A673 (cell line): Measurements from ENCODE around the gene TNFSF15.

Experiments used
- CTCF ChIP-seq: fragments of 300-800, 200-600 bp; sonication (generic); conservative IDR thresholded peaks from 2 replicates; pipeline ENCODE4 v1.5.1; 2017; ENCODE audit warnings: low read depth, mild to moderate bottlenecking, antibody characterized with exemption, low read length, moderate library complexity, mixed read lengths
- EZH2 ChIP-seq: fragments of 200-600 bp; sonication (generic); IDR thresholded peaks from 2 replicates; pipeline ENCODE4 v1.6.1; 2017; ENCODE audit warnings: borderline replicate concordance, low read depth, mild to moderate bottlenecking, mixed read lengths, antibody characterized with exemption, low read length; ENCODE audit not compliant: poor library complexity, severe bottlenecking

DNA sequence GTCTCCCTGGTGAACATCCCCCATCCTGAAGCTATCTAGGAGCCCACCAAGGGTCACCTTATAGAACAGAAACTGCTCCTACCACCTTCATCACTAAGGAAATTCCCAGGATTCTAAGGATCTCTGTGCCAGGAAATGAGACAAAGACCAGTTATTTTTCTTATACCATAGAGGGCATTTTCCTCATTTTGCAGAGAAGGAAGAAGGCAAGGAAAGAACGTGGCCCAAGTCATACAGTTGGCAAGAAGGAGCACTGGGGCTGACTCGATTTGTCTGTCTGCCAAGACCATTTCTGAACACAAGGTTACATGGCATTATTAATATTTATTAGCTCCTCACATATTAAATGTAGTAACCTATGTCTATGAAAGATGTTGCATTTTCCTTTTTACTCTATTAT is 49.6 kb upstream of the TNFSF15 start:
- TF ChIP-seq EZH2 (no peak), CTCF (no peak)
